Nephron (organoid): ENCODE measurements around the gene TMEM208.

Experiments
- H3K27ac Mint-ChIP-seq, 3 experiments: 2 replicates each; pipeline ENCODE4 v1.8.0; 2020; ENCODE audit warnings: mixed read lengths in 3 of 3, mild to moderate bottlenecking in 2 of 3, moderate library complexity in 1 of 3
- H3K27me3 Mint-ChIP-seq: 2 replicates; pipeline ENCODE4 v1.8.0; 2021; ENCODE audit warnings: low read depth, mild to moderate bottlenecking, moderate library complexity, mixed read lengths
- H3K36me3 Mint-ChIP-seq: 2 replicates; pipeline ENCODE4 v1.8.0; 2020; ENCODE audit warnings: low read depth, mixed read lengths
- H3K4me1 Mint-ChIP-seq: 2 replicates; pipeline ENCODE4 v1.8.0; 2020; ENCODE audit warnings: mixed read lengths
- H3K4me3 Mint-ChIP-seq, 3 experiments: 2 replicates each; pipeline ENCODE4 v1.8.0; 2020; ENCODE audit warnings: mild to moderate bottlenecking in 3 of 3, mixed read lengths in 3 of 3, moderate library complexity in 2 of 3
- H3K9me3 Mint-ChIP-seq: 2 replicates; pipeline ENCODE4 v1.8.0; 2020; ENCODE audit warnings: mixed read lengths
- CTCF ChIP-seq, 3 experiments: fragments of 200-600 bp; sonication (generic); IDR thresholded peaks; one replicate each; pipeline ENCODE4 v1.5.0; 2021; ENCODE audit warnings: antibody characterized with exemption in 3 of 3; ENCODE audit not compliant: unreplicated experiment in 3 of 3

Gene TMEM208

GRCh38 chr16:67202956-67203493 is 23.9 kb upstream of the TMEM208 start:
- TF ChIP-seq CTCF (IDR thresholded peaks at IDR 0.05; ENCODE audit: unreplicated experiment in 3 of 3): no peak
- H3K9me3 Mint-ChIP-seq: no peaks in the 10 kb centered on the region
- H3K4me3 Mint-ChIP-seq: no peak overlapping the region
- peaks cover 6% of the 10 kb centered on the region for H3K36me3 Mint-ChIP-seq
- no peaks in the 10 kb centered on the region for H3K4me1 Mint-ChIP-seq
- no peak overlapping the region for H3K27ac Mint-ChIP-seq
- H3K27me3 Mint-ChIP-seq: peaks cover 4% of the 10 kb centered on the region

GRCh38 chr16:67204076-67204475 is 22.9 kb upstream of the TMEM208 start:
- H3K27me3 Mint-ChIP-seq: no peaks in the 10 kb centered on the region
- no peak for TF ChIP-seq CTCF (IDR thresholded peaks at IDR 0.05; ENCODE audit: unreplicated experiment in 3 of 3)
- H3K4me1 Mint-ChIP-seq: no peaks in the 10 kb centered on the region
- peaks cover 3% of the 10 kb centered on the region for H3K36me3 Mint-ChIP-seq
- no peaks in the 10 kb centered on the region for H3K9me3 Mint-ChIP-seq
- H3K27ac Mint-ChIP-seq: no peak overlapping the region
- H3K4me3 Mint-ChIP-seq: no peak overlapping the region

GRCh38 chr16:67206129-67206837 is 20.6 kb upstream of the TMEM208 start:
- no peaks in the 10 kb centered on the region for H3K4me1 Mint-ChIP-seq
- H3K27me3 Mint-ChIP-seq: no peaks in the 10 kb centered on the region
- no peak for TF ChIP-seq CTCF (IDR thresholded peaks at IDR 0.05; ENCODE audit: unreplicated experiment in 3 of 3)
- no peaks in the 10 kb centered on the region for H3K9me3 Mint-ChIP-seq
- no peak overlapping the region for H3K27ac Mint-ChIP-seq
- no peaks in the 10 kb centered on the region for H3K36me3 Mint-ChIP-seq
- no peak overlapping the region for H3K4me3 Mint-ChIP-seq

- Mint-ChIP-seq H3K36me3 (no peaks in the 10 kb centered on the region), H3K27ac (no peak overlapping the region), H3K4me1 (no peaks in the 10 kb centered on the region), H3K9me3 (no peaks in the 10 kb centered on the region), H3K27me3 (no peaks in the 10 kb centered on the region), H3K4me3 (no peak overlapping the region)
- TF ChIP-seq CTCF (IDR thresholded peaks at IDR 0.05; ENCODE audit: unreplicated experiment in 3 of 3): no peak
These were observed 20.1 kb upstream of the TMEM208 start for GRCh38 chr16:67206838-67207248.

- Mint-ChIP-seq H3K4me1 (no peaks in the 10 kb centered on the region), H3K27me3 (no peaks in the 10 kb centered on the region), H3K4me3 (no peak overlapping the region), H3K9me3 (no peaks in the 10 kb centered on the region), H3K36me3 (no peaks in the 10 kb centered on the region), H3K27ac (no peak overlapping the region)
- TF ChIP-seq CTCF (IDR thresholded peaks at IDR 0.05; ENCODE audit: unreplicated experiment in 3 of 3): no peak
These were observed 19.5 kb upstream of the TMEM208 start for GRCh38 chr16:67207249-67208091.
